ENCODE results near the gene PTPN18.

DNA sequence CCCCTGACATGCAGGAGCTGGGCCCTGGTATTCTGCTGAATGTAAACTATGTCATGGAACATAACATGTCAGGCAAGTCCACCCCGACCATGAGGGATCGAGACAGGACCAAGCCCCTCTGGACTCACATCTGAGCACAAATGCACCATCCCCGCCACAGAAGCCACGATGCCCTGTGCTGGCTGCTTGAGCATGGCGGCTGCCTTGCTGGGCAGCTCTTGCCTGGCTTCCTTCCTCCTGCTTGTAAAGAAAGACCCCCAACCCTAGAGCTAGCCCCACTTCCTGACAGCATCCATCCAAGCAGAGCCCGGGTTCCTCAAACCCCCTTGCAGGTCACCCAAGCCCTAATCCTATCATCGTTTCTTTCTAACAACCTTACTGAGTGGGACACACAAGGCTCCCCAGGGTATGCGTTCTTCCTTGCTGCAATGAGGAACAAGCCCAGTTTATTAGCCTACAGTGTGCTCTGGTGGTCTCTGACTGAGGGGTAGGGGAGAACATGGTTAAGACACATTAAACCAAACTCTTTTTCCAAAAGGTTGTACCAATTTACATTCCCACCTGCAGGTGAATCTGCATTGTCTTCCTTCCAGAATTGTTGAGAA, 26.6 kb downstream of the PTPN18 start:
- TF ChIP-seq CTCF (conservative IDR thresholded peaks at IDR 0.05; ENCODE audit: low read depth, low read length) (no peak), POLR2A (IDR thresholded peaks at IDR 0.05; ENCODE audit: low read depth, low read length) (no peak), FOS (IDR thresholded peaks at IDR 0.05; ENCODE audit: low read depth, low read length) (no peak), MXI1 (IDR thresholded peaks at IDR 0.05; ENCODE audit: borderline replicate concordance, low read depth, low read length) (no peak), MAFK (IDR thresholded peaks at IDR 0.05; ENCODE audit: low read depth, low read length) (no peak), CEBPB (IDR thresholded peaks at IDR 0.05; ENCODE audit: low read depth, low read length) (no peak), RFX5 (IDR thresholded peaks at IDR 0.05; ENCODE audit: low read depth, low read length) (no peak), RAD21 (IDR thresholded peaks at IDR 0.05; ENCODE audit: low read length) (no peak), MAZ (IDR thresholded peaks at IDR 0.05; ENCODE audit: borderline replicate concordance, low read depth, low read length) (no peak), RCOR1 (IDR thresholded peaks at IDR 0.05; ENCODE audit: insufficient replicate concordance, low read length) (no peak), BHLHE40 (IDR thresholded peaks at IDR 0.05; ENCODE audit: low read depth, low read length) (no peak)
- TF ChIP-seq, protein P1, sequence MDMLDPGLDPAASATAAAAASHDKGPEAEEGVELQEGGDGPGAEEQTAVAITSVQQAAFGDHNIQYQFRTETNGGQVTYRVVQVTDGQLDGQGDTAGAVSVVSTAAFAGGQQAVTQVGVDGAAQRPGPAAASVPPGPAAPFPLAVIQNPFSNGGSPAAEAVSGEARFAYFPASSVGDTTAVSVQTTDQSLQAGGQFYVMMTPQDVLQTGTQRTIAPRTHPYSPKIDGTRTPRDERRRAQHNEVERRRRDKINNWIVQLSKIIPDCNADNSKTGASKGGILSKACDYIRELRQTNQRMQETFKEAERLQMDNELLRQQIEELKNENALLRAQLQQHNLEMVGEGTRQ (IDR thresholded peaks at IDR 0.05; ENCODE audit: low read depth, low read length), result no peak

All from IMR-90 (cell line).